Activated CD8-positive, alpha-beta memory T cell treated with anti-CD3 and anti-CD28 coated beads for 48 hours (primary cell): Measurements from ENCODE around the gene ARVCF.

Experiments used
- DNase-seq, 3 experiments: peaks; one replicate each; pipeline ENCODE4 v3.0.0-alpha.2; 2020; ENCODE audit warnings: low read depth in 2 of 3, low spot score in 2 of 3

Gene ARVCF

DNA sequence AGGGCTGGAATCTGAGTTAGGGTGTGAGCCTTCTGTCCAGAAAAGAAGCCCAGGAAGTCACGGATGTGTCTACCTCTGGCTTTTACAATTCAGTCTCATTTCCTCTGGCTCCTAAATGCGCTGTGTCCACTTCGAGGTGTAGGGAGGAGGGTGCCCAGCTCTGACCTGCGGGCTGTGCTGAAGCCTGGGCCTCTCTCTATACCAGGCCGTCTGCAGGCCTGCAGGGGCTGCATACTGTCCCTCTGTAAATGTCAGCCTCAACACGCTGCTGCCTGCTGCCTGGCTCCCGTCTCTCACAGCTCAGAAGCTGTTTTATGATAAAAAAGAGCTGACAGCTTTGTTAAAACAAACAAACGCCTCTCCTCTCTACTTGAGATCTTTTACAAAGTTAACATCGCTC is 14.5 kb downstream of the ARVCF start:
- DNase-seq = no peak

DNA sequence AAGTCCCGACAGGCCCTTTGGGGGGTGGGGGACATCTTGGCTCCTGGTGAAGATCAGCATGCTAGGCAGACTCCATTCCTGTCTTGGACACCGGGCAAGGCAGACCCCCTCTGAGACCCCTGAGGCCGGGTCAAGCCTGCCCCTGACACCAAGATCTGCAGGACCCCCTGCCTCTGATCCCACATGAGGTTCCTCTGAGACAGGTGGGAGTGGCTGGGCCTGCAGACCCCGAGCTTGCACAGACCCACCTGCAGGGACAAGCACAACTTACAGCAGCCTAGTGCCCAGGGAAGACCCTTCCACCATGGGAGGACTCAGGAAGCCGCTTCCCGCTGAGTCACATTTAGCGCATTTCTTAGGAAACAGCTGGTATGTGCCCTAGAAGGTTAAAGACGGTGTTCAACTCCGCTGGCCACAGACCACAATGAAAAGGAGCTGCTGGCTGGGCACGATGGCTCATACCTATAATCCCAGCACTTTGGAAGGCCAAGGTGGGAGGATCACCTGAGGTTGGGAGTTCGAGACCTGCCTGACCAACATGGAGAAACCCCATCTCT is 15.5 kb downstream of the ARVCF start:
- DNase-seq = no peak

GRCh38 chr22:20000246-20001081 is 16.2 kb downstream of the ARVCF start:
- no peak for DNase-seq

DNA sequence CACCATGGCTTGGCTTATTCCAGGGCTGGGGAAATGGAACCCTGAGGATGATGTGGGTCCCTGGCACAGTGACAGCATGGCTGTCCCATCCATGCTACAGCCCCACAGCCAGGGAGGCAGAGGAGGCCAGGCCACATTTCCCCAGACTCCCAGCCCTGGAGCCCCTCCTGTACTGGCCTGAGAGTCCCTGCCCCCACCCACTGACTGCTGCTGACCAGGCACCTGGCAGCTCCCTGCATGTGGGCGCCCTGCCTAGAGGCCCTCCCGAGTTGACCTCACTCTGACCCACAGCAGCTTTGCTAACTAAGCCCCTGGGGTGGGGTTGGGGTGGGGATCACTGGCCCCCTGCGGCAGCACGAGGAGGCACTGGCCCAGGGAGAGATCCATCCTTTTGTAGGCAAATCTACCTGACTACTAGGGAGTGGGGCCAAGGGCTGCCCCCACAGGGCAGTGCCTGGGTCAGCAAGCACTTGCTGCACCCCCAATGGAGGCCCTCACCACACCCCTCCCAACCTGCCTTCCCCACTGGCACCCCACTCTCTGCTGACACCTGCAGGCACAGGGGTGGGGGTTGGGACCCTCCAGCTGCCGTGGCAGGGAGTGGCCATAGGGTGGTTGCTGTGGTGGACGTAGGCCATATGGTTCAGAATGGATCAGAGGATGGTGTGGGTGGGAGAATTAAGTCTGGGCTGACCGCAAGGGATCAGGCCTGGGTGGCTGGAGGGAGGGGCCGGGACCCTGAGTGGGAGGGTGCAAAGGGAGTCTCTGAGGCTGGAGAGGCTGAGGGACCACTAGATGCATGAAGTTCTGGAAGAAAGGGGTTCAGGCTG is 17.4 kb downstream of the ARVCF start:
- DNase-seq = no peak

DNA sequence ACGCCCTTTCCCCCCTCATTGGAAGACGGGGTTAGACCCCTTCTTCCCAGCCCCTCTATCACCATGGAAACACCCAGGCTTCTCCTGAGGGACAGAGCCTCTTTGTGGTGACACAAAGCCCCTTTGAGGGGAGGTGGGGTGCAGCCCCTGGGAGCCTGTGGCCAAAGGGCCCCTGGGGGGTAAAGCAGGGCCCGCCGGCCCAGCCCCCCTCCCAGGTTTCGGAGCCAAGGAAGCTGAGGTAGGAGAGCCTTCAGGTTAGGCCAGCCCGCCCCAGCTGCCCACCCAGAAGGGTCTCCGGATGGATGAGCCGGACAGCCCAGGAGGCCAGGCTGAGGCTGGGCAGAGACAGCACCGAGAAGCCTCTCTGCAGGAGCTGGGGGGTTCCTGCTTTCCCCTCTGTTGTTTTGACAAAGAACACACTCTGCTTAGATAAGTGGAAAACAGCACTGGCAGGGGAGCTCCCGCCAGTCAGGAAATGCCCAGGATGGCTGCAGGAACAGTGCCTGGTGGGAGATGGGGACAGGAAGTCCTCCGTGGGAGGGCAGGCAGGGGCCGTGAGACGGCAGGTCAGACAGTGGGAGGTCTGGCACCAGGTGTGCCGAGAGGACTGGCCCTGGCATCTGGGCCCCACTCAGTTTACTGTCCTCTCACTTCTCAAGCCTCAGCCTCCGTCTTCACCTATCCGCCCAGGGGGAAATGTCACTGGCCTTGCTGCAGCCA is 18.2 kb downstream of the ARVCF start:
- no peak for DNase-seq

- no peak for DNase-seq
These were observed 18.9 kb downstream of the ARVCF start for GRCh38 chr22:19997561-19998231.

DNA sequence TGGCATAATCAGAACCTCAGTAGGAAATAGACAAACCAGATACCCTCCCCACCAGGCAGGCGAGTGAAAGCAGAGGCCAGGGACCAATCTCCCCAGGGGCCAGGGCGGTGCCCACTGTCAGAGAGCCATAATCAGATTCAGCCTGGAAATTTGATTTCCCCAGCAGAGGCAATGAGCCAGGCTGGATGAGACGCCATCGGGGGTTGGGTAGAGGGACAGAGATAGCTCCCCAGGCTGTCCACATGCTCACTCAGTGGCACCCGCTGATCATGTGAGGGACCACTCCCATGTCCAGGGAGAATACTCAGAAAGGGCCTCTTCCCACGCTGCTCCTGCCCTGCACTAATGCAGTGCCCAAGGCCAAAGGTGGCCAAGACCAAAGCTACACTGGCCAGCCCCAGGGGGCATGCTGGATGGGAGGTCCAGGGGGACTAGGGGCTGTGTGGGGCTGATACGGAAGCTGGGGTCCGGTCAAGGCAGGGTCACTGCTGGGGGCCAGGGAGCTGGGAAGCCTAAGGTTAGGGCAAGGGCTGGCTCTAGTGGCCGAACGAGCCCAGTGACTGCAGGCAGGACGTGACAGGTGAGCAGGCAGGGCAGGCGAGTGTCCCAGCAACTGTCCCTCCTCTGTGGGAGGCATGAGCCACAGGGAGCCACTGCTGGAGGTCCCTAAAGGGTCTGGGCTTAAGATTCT is 19.8 kb downstream of the ARVCF start:
- DNase-seq = no peak

- DNase-seq = no peak
These were observed 20.8 kb downstream of the ARVCF start for GRCh38 chr22:19995611-19996339.

GRCh38 chr22:19994851-19995610 is 21.6 kb downstream of the ARVCF start:
- no peak for DNase-seq

- no peak for DNase-seq
These were observed 22.7 kb downstream of the ARVCF start for GRCh38 chr22:19993926-19994325.

DNA sequence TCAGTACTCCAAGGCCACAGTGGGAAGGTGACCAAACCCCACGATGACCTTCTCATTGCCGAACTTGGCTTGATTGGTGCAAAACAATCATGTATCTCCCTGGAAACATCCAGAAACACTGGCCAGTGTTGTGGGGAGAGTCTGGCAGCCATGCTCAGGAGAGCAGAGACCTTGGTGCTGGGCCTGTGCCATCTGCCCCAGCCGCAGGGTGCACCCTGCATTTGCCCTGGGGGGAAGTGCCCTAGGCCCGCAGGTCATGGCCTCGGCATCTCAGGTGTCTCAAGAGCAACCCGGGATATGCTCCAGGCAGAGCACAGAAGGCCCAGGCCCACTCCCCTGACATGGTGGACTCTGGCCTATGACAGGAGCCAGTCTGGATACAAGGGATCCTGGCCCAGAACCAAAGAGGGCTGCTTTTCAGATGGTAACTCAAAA is 23.7 kb downstream of the ARVCF start:
- no peak for DNase-seq

DNA sequence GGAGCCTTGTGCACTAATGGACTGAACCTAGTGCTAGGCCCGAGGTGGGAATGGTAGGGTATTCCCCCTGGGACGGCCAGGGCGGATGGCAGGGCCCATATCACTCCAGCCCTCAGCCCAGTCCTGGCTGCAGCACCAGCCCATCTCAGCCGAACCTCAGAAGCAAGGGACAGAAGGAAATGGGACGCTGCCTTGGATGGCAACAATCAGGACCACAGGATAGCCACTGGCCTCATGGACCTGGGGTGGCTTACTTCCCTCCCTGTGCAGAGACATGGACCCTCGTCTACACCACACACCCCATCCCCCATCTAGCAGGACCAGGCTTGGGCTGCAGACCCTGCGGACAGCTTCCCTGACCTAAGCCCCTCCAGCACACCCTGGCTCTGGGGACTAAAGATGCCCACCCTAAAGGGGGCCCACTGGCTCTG is 24.1 kb downstream of the ARVCF start:
- DNase-seq = no peak

- DNase-seq = no peak
These were observed 24.8 kb downstream of the ARVCF start for GRCh38 chr22:19991645-19992451.

GRCh38 chr22:19991395-19991644 is 25.3 kb downstream of the ARVCF start:
- no peak for DNase-seq

DNA sequence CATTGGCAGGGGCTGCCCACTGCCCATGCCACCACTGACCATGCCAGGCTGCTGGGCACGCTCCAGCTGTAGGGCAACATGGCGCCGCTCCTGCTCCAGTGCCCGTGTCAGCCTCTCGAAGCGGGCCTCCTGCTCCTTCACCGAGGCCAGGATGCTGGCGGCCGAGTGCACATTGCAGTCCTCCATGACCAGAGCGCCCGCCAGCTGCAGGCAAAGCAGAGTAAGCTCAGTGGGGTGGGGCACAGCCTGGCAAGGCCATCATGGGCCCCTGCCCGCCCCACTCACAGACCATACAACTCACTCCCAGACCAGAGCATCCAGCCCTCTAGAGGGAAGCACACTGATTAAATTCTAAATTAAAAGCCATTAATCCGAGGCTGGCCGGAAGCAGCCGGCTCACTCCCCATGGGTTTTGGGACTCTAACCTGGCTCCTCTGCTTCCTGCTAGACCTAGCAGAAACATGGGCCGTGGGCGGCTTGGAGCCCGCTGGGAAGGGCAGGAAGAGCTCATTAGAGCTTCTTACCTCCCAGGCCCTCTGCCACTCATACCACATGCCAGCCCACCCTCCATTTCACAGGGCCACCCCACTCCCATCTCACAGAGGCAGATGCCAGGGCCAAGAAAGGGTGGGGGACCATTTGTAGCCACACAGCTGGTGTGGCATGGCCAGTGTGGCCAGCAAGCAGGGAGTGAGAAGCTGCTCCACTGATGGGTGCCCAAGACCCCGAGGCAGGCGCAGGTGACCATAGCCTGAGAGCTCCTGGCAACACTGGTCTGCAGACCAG is 25.8 kb downstream of the ARVCF start:
- no peak for DNase-seq

- DNase-seq = no peak
These were observed 26.4 kb downstream of the ARVCF start for GRCh38 chr22:19990188-19990587.

DNA sequence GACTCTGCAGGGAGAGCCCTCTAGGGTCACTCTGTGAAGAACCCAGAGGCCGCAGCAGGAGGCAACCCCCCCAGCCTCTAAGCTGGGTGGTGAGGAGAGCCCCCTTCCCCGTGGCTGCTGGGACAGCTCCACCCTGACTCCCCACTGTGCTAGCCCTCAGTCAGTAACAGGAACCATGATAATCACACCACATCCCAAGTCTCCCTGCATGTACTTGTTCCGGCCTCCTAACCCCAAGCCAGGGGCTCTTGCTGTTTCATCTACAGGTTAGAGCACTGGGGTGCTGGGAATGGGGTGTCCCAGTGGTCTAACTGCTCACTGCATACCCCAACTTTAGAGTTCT is 26.9 kb downstream of the ARVCF start:
- no peak for DNase-seq
